Sigmoid colon (tissue), 7 donors: ENCODE measurements around the gene XIAP. TPM values are rescaled to one million over a fixed set of nuclear protein-coding genes. Genes with fewer than 3 reads are reported as not detected.

Experiments
- DNase-seq: peaks from one replicate; pipeline ENCODE4 v3.0.0-alpha.2; 2019
- H3K27ac ChIP-seq, 4 donors: fragments of 200-600 bp; sonication (generic); one replicate each; pipeline ENCODE4 v1.5.1; 2016 to 2019; ENCODE audit warnings: mild to moderate bottlenecking in 1 of 4
- H3K27me3 ChIP-seq, 3 donors: fragments of 200-600 bp; sonication (generic); one replicate each; pipeline ENCODE4 v1.5.1; 2019; ENCODE audit warnings: mild to moderate bottlenecking in 1 of 3
- H3K36me3 ChIP-seq, 4 donors: fragments of 200-600 bp; sonication (generic); one replicate each; pipeline ENCODE4 v1.5.1; 2016 to 2019
- H3K4me1 ChIP-seq, 4 donors: fragments of 200-600 bp; sonication (generic); one replicate each; pipeline ENCODE4 v1.5.1; 2017 to 2019
- H3K4me3 ChIP-seq, 4 donors: fragments of 200-600 bp; sonication (generic); one replicate each; pipeline ENCODE4 v1.5.1; 2017 to 2019; ENCODE audit warnings: mild to moderate bottlenecking in 2 of 4, moderate library complexity in 1 of 4
- H3K9me3 ChIP-seq, 4 donors: fragments of 200-600 bp in 3 of 4; sonication (generic) in 3 of 4; one replicate each; pipeline versions ENCODE4 v1.5.1 to v1.6.1; 2013 to 2019
- CTCF ChIP-seq, 4 experiments: fragments of 450-650 bp in 3 of 4; fragments of 200-600 bp in 1 of 4; IDR thresholded peaks; one replicate each; pipeline ENCODE4 v1.5.1; 2016 to 2019; ENCODE audit warnings: antibody characterized with exemption in 4 of 4, mild to moderate bottlenecking in 3 of 4, moderate library complexity in 2 of 4
- EP300 ChIP-seq, 4 donors: sonication (generic); formaldehyde crosslinking; IDR thresholded peaks; one replicate each; pipeline ENCODE4 v1.6.1; 2017; ENCODE audit warnings: antibody characterized with exemption in 4 of 4
- POLR2A ChIP-seq, 2 donors: fragments of 450-650 bp; IDR thresholded peaks; one replicate each; pipeline ENCODE4 v1.6.1; 2016; ENCODE audit warnings: antibody characterized with exemption in 2 of 2, mild to moderate bottlenecking in 2 of 2, moderate library complexity in 2 of 2
- POLR2AphosphoS5 ChIP-seq, 4 donors: sonication (generic); formaldehyde crosslinking; IDR thresholded peaks; one replicate each; pipeline ENCODE4 v1.6.1; 2017; ENCODE audit warnings: antibody characterized with exemption in 4 of 4
- WGBS, 2 donors: extraction: QIAGEN DNeasy Blood & Tissue Kit; methylation state at CpG; one replicate each; pipeline ENCODE4 v1.1.7; 2013; 5-methylcytosine and 5-hydroxymethylcytosine counted together
- intact Hi-C: fragments of 100-400 bp; cut with DNase I; formaldehyde crosslinking; loops from one replicate; pipeline ENCODE4 v1.15.1; 2023
- polyA plus RNA-seq, 3 donors: library from polyadenylated mRNA; stranded (reverse); fragments of 200-250 nt; gene quantifications; one replicate each; pipeline ENCODE4 v1.2.3, GENCODE V29; 2013
- total RNA-seq, 4 donors: library from RNA; depleted of rRNA; stranded (reverse); fragments of >200 nt; gene quantifications; one replicate each; pipeline ENCODE4 v1.1.0, GENCODE V29; 2016
- donor health status: healthy with polysubstance abuse.
- donor health status: Bipolar disorder and iron deficiency.
- donor health status: healthy.

XIAP gene
- total and polyA plus RNA-seq, 7 donors: 19.2 to 42.1 (median 28.3) TPM

- 52 to 77% methylated on average over 4 of the region's 4 CpGs for WGBS, 2 donors
- no peaks in the 10 kb centered on the region for H3K36me3 ChIP-seq
- no peak for TF ChIP-seq POLR2A (IDR thresholded peaks at IDR 0.05)
- no peak for TF ChIP-seq POLR2AphosphoS5 (IDR thresholded peaks at IDR 0.05)
- TF ChIP-seq EP300 (IDR thresholded peaks at IDR 0.05): no peak
- no peak for TF ChIP-seq CTCF (IDR thresholded peaks at IDR 0.05)
- no peak for DNase-seq
- H3K9me3 ChIP-seq: no peaks in the 10 kb centered on the region
- intact Hi-C loops: no loop called here
- H3K4me1 ChIP-seq: no peaks in the 10 kb centered on the region
- H3K4me3 ChIP-seq: no peak overlapping the region
- H3K27me3 ChIP-seq: no peaks in the 10 kb centered on the region
- H3K27ac ChIP-seq: no peak overlapping the region
Observed at GRCh38 chrX:123918106-123918721, 58.4 kb downstream of the XIAP start.

GRCh38 chrX:123920105-123920785, 60.4 kb downstream of the XIAP start:
- no peak overlapping the region for H3K4me3 ChIP-seq
- no peaks in the 10 kb centered on the region for H3K27me3 ChIP-seq
- no peak for DNase-seq
- no peaks in the 10 kb centered on the region for H3K4me1 ChIP-seq
- H3K27ac ChIP-seq: no peak overlapping the region
- no peak for TF ChIP-seq EP300 (IDR thresholded peaks at IDR 0.05)
- TF ChIP-seq POLR2A (IDR thresholded peaks at IDR 0.05): no peak
- TF ChIP-seq POLR2AphosphoS5 (IDR thresholded peaks at IDR 0.05): no peak
- no peak for TF ChIP-seq CTCF (IDR thresholded peaks at IDR 0.05)
- 43 to 77% methylated on average over 1 of the region's 1 CpG for WGBS, 2 donors
- intact Hi-C loops: no loop called here
- H3K36me3 ChIP-seq: no peaks in the 10 kb centered on the region
- H3K9me3 ChIP-seq: no peaks in the 10 kb centered on the region

- no peak for DNase-seq
- intact Hi-C loops: no loop called here
- Histone ChIP-seq H3K9me3 (no peaks in the 10 kb centered on the region), H3K36me3 (no peaks in the 10 kb centered on the region), H3K27me3 (no peaks in the 10 kb centered on the region), H3K27ac (no peak overlapping the region), H3K4me1 (no peaks in the 10 kb centered on the region), H3K4me3 (no peak overlapping the region)
- TF ChIP-seq EP300 (IDR thresholded peaks at IDR 0.05) (no peak), POLR2A (IDR thresholded peaks at IDR 0.05) (no peak), POLR2AphosphoS5 (IDR thresholded peaks at IDR 0.05) (no peak), CTCF (IDR thresholded peaks at IDR 0.05) (no peak)
- WGBS, 2 donors: 94% methylated on average over 2 of the region's 2 CpGs
Observed at GRCh38 chrX:123923211-123923610, 63.4 kb downstream of the XIAP start.

- no peaks in the 10 kb centered on the region for H3K27me3 ChIP-seq
- 71 to 79% methylated on average over 1 of the region's 1 CpG for WGBS, 2 donors
- intact Hi-C loops: no loop called here
- no peaks in the 10 kb centered on the region for H3K4me1 ChIP-seq
- H3K4me3 ChIP-seq: no peak overlapping the region
- TF ChIP-seq POLR2AphosphoS5 (IDR thresholded peaks at IDR 0.05) (no peak), CTCF (IDR thresholded peaks at IDR 0.05) (no peak), POLR2A (IDR thresholded peaks at IDR 0.05) (no peak), EP300 (IDR thresholded peaks at IDR 0.05) (no peak)
- no peaks in the 10 kb centered on the region for H3K9me3 ChIP-seq
- DNase-seq: no peak
- H3K27ac ChIP-seq: no peak overlapping the region
- no peaks in the 10 kb centered on the region for H3K36me3 ChIP-seq
Observed at GRCh38 chrX:123924186-123924585, 64.3 kb downstream of the XIAP start.
